SH-SY5Y (cell line): ENCODE results near the gene SLC4A1.

Experiments
- GATA2 ChIP-seq: IDR thresholded peaks from 2 replicates; pipeline ENCODE4 v1.6.1; 2011; ENCODE audit warnings: mild to moderate bottlenecking, low read depth, low read length
- GATA3 ChIP-seq: IDR thresholded peaks from 2 replicates; pipeline ENCODE4 v1.6.1; 2011; ENCODE audit warnings: low read depth, mild to moderate bottlenecking, low read length, moderate library complexity

DNA sequence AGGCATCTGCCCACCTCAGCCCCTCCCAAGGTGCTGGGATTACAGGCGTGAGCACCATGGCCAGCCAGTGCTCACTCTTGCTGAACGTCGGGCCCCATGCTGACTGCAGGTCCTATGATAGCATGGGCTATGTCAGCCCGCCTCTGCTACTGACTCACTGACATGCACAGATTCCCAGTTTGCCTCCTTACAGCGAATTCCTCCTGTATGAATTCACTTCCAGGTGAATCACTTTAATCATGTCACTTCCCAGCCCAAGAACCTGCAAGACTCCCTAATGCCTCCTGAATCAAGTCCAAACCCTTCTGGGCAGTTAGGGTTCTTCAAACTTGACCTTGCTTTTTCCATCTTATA lies 32.4 kb downstream of the SLC4A1 start:
- TF ChIP-seq GATA2 = no peak
- TF ChIP-seq GATA3 = no peak
